ENCODE data around the gene EEPD1.

EEPD1 gene

GRCh38 chr7:36301914-36302771 is 149.1 kb downstream of the EEPD1 start:
- H3K9ac ChIP-seq (ENCODE audit: low read length) = no peak overlapping the region
- no peak overlapping the region for H3K4me3 ChIP-seq (ENCODE audit: low read length)
- no peaks in the 10 kb centered on the region for H3K4me1 ChIP-seq (ENCODE audit: low read length)
- H3K4me2 ChIP-seq (ENCODE audit: low read length) = no peak overlapping the region
- H4K20me1 ChIP-seq (ENCODE audit: insufficient read depth, low read length) = no peaks in the 10 kb centered on the region
- H3K79me2 ChIP-seq (ENCODE audit: low read length) = no peaks in the 10 kb centered on the region
- H3K27ac ChIP-seq (ENCODE audit: low read length) = no peak overlapping the region
- no peaks in the 10 kb centered on the region for H3K27me3 ChIP-seq (ENCODE audit: low read depth, low read length)
- no peaks in the 10 kb centered on the region for H3K36me3 ChIP-seq (replicated peaks; ENCODE audit: low read depth, low read length)
- H2AFZ ChIP-seq (ENCODE audit: low read depth, low read length) = no peak overlapping the region
- no peaks in the 10 kb centered on the region for H3K9me3 ChIP-seq (ENCODE audit: insufficient read depth, low read length)
- TF ChIP-seq EZH2phosphoT487 (IDR thresholded peaks at IDR 0.05; ENCODE audit: low read depth) = no peak
- TF ChIP-seq CTCF (IDR thresholded peaks at IDR 0.05; ENCODE audit: low read depth, low read length) = no peak

GRCh38 chr7:36303202-36304098 is 150.4 kb downstream of the EEPD1 start:
- H3K36me3 ChIP-seq (replicated peaks; ENCODE audit: low read depth, low read length) = no peaks in the 10 kb centered on the region
- H3K4me2 ChIP-seq (ENCODE audit: low read length) = no peak overlapping the region
- TF ChIP-seq CTCF (IDR thresholded peaks at IDR 0.05; ENCODE audit: low read depth, low read length) (no peak), EZH2phosphoT487 (IDR thresholded peaks at IDR 0.05; ENCODE audit: low read depth) (no peak)
- H3K9me3 ChIP-seq (ENCODE audit: insufficient read depth, low read length) = no peaks in the 10 kb centered on the region
- no peak overlapping the region for H3K4me3 ChIP-seq (ENCODE audit: low read length)
- H3K27me3 ChIP-seq (ENCODE audit: low read depth, low read length) = no peaks in the 10 kb centered on the region
- no peaks in the 10 kb centered on the region for H3K79me2 ChIP-seq (ENCODE audit: low read length)
- H3K27ac ChIP-seq (ENCODE audit: low read length) = no peak overlapping the region
- no peaks in the 10 kb centered on the region for H4K20me1 ChIP-seq (ENCODE audit: insufficient read depth, low read length)
- H3K9ac ChIP-seq (ENCODE audit: low read length) = no peak overlapping the region
- H2AFZ ChIP-seq (ENCODE audit: low read depth, low read length) = no peak overlapping the region
- H3K4me1 ChIP-seq (ENCODE audit: low read length) = no peaks in the 10 kb centered on the region

- Histone ChIP-seq H3K4me3 (ENCODE audit: low read length) (no peak overlapping the region), H3K9ac (ENCODE audit: low read length) (no peak overlapping the region), H3K79me2 (ENCODE audit: low read length) (no peaks in the 10 kb centered on the region), H3K36me3 (replicated peaks; ENCODE audit: low read depth, low read length) (no peaks in the 10 kb centered on the region), H3K27ac (ENCODE audit: low read length) (no peak overlapping the region), H3K4me2 (ENCODE audit: low read length) (no peak overlapping the region), H4K20me1 (ENCODE audit: insufficient read depth, low read length) (no peaks in the 10 kb centered on the region), H3K4me1 (ENCODE audit: low read length) (no peaks in the 10 kb centered on the region), H3K9me3 (ENCODE audit: insufficient read depth, low read length) (no peaks in the 10 kb centered on the region), H3K27me3 (ENCODE audit: low read depth, low read length) (no peaks in the 10 kb centered on the region), H2AFZ (ENCODE audit: low read depth, low read length) (no peak overlapping the region)
- no peak for TF ChIP-seq EZH2phosphoT487 (IDR thresholded peaks at IDR 0.05; ENCODE audit: low read depth)
- TF ChIP-seq CTCF (IDR thresholded peaks at IDR 0.05; ENCODE audit: low read depth, low read length) = no peak
Measured at GRCh38 chr7:36304099-36304425, 151.0 kb downstream of the EEPD1 start.

- Histone ChIP-seq H4K20me1 (ENCODE audit: insufficient read depth, low read length) (no peaks in the 10 kb centered on the region), H3K9ac (ENCODE audit: low read length) (no peak overlapping the region), H3K27ac (ENCODE audit: low read length) (no peak overlapping the region), H3K79me2 (ENCODE audit: low read length) (no peaks in the 10 kb centered on the region), H3K4me1 (ENCODE audit: low read length) (no peaks in the 10 kb centered on the region), H3K27me3 (ENCODE audit: low read depth, low read length) (no peaks in the 10 kb centered on the region), H3K4me3 (ENCODE audit: low read length) (no peak overlapping the region), H3K36me3 (replicated peaks; ENCODE audit: low read depth, low read length) (no peaks in the 10 kb centered on the region), H3K4me2 (ENCODE audit: low read length) (no peak overlapping the region), H2AFZ (ENCODE audit: low read depth, low read length) (no peak overlapping the region), H3K9me3 (ENCODE audit: insufficient read depth, low read length) (no peaks in the 10 kb centered on the region)
- TF ChIP-seq EZH2phosphoT487 (IDR thresholded peaks at IDR 0.05; ENCODE audit: low read depth) (no peak), CTCF (IDR thresholded peaks at IDR 0.05; ENCODE audit: low read depth, low read length) (no peak)
Measured at GRCh38 chr7:36305226-36305625, 152.2 kb downstream of the EEPD1 start.

Measured in OCI-LY3 (cell line).